HCT116 (cell line): ENCODE results near the gene ORMDL3. TPM values are rescaled to one million over a fixed set of nuclear protein-coding genes. Genes with fewer than 3 reads are reported as not detected.

Experiments used
- ATAC-seq: fragments of 200-7000 bp; cut with Tn5 transposase; 2 replicates; pipeline ENCODE4 v1.9.1; 2020; ENCODE audit warnings: mild to moderate bottlenecking, moderate library complexity
- BruUV-seq: library from RNA; stranded (reverse); fragments of 400-500 nt; replicated peaks from 2 replicates; lab custom pipeline; 2021; lab: Mats Ljungman, UMichigan
- CTCF ChIA-PET: fragments of 300-600 bp; sonication (Branson Sonifier 250); formaldehyde crosslinking; loops from one replicate; lab custom pipeline; 2021; ENCODE audit warnings: antibody characterized with exemption; lab: Charles Lee
- POLR2A ChIA-PET: fragments of 300-600, 350-600 bp; sonication (Branson Sonifier 250); formaldehyde crosslinking; loops from one replicate; lab custom pipeline; 2021; ENCODE audit warnings: antibody characterized with exemption; lab: Charles Lee
- RAD21 ChIA-PET, 2 experiments: fragments of 300-600 bp; sonication (Branson Sonifier 250); formaldehyde crosslinking; loops; one replicate each; lab custom pipeline; 2023; ENCODE audit warnings: low total read pairs in 2 of 2; ENCODE audit not compliant: uncharacterized antibody in 2 of 2, unreplicated experiment in 2 of 2, low non-redundant PET in 1 of 2; lab: Charles Lee
- DNase-seq: peaks from one replicate; pipeline ENCODE4 v3.0.0-alpha.2; 2010; ENCODE audit warnings: low read depth, low spot score
- H2AFZ ChIP-seq: fragments of 200-600 bp; shearing (Covaris generic), sonication (generic); 2 replicates; pipeline ENCODE4 v1.6.1; 2017; ENCODE audit warnings: low read depth, mixed run types, mixed read lengths, antibody characterized with exemption, low read length; ENCODE audit not compliant: poor library complexity, severe bottlenecking
- H3K27ac ChIP-seq: 2 replicates; pipeline ENCODE4 v1.5.1; 2012; ENCODE audit warnings: low read depth, low read length
- H3K27me3 ChIP-seq: fragments of 200-600 bp; sonication (generic); 2 replicates; pipeline ENCODE4 v1.6.1; 2016; ENCODE audit warnings: mixed run types, low read length, mixed read lengths; ENCODE audit not compliant: insufficient read depth
- H3K36me3 ChIP-seq, 2 experiments: fragments of 200-500 bp in 1 of 2; fragments of 200-600 bp in 1 of 2; sonication (Bioruptor generic) in 1 of 2; sonication (generic) in 1 of 2; 2 replicates each; pipeline versions ENCODE4 v1.5.1 to v1.6.1; 2014 to 2016; ENCODE audit warnings: low read length in 2 of 2, inconsistent platforms in 1 of 2, mixed read lengths in 1 of 2, mixed run types in 1 of 2; ENCODE audit not compliant: insufficient read depth in 2 of 2, control insufficient read depth in 1 of 2
- H3K4me1 ChIP-seq, 2 experiments: fragments of 200-600 bp in 1 of 2; sonication (generic) in 1 of 2; 2 replicates each; pipeline versions ENCODE4 v1.5.1 to v1.6.1; 2012 to 2017; ENCODE audit warnings: low read length in 2 of 2, inconsistent platforms in 1 of 2, mild to moderate bottlenecking in 1 of 2, mixed read lengths in 1 of 2, mixed run types in 1 of 2, moderate library complexity in 1 of 2; ENCODE audit not compliant: insufficient read depth in 2 of 2, control insufficient read depth in 1 of 2
- H3K4me2 ChIP-seq: fragments of 200-600 bp; sonication (generic); 2 replicates; pipeline ENCODE4 v1.6.1; 2017; ENCODE audit warnings: mixed run types, low read length, mixed read lengths
- H3K4me3 ChIP-seq, 2 experiments: fragments of 200-600 bp in 1 of 2; sonication (generic) in 1 of 2; replicated peaks in 1 of 2; 2 replicates each; pipeline ENCODE4 v1.5.1; 2011 to 2016; ENCODE audit warnings: low read length in 2 of 2, control low read depth in 1 of 2, low read depth in 1 of 2, mild to moderate bottlenecking in 1 of 2, mixed read lengths in 1 of 2, mixed run types in 1 of 2
- H3K79me2 ChIP-seq: fragments of 200-600 bp; sonication (generic); 2 replicates; pipeline ENCODE4 v1.6.1; 2017; ENCODE audit warnings: mild to moderate bottlenecking, mixed run types, low read length, moderate library complexity, mixed read lengths; ENCODE audit not compliant: insufficient read depth
- H3K9ac ChIP-seq: fragments of 200-600 bp; sonication (generic); 2 replicates; pipeline ENCODE4 v1.6.1; 2016; ENCODE audit warnings: low read length, mixed read lengths
- H3K9me2 ChIP-seq: fragments of 200-600 bp; sonication (generic), shearing (Covaris generic); 2 replicates; pipeline ENCODE4 v1.6.1; 2017; ENCODE audit warnings: mixed run types, mild to moderate bottlenecking, moderate library complexity; ENCODE audit not compliant: insufficient read depth
- H3K9me3 ChIP-seq, 2 experiments: fragments of 200-500 bp in 1 of 2; fragments of 200-600 bp in 1 of 2; sonication (Bioruptor generic) in 1 of 2; sonication (generic) in 1 of 2; 2 replicates each; pipeline ENCODE4 v1.6.1; 2014 to 2017; ENCODE audit warnings: low read length in 2 of 2, mixed read lengths in 2 of 2, inconsistent platforms in 1 of 2, low read depth in 1 of 2, mild to moderate bottlenecking in 1 of 2, mixed run types in 1 of 2, moderate library complexity in 1 of 2; ENCODE audit not compliant: control insufficient read depth in 1 of 2, insufficient read depth in 1 of 2
- H4K20me1 ChIP-seq: fragments of 200-600 bp; sonication (generic), shearing (Covaris generic); 2 replicates; pipeline ENCODE4 v1.6.1; 2017; ENCODE audit warnings: mixed run types, mild to moderate bottlenecking, moderate library complexity; ENCODE audit not compliant: insufficient read depth
- ATF3 ChIP-seq: IDR thresholded peaks from 2 replicates; pipeline ENCODE4 v1.6.1; 2012
- CBX3 ChIP-seq: IDR thresholded peaks from 2 replicates; pipeline ENCODE4 v1.6.1; 2012; ENCODE audit warnings: low read depth
- CEBPB ChIP-seq: IDR thresholded peaks from 2 replicates; pipeline ENCODE4 v1.6.1; 2012; ENCODE audit warnings: low read depth
- CTCF ChIP-seq, 3 experiments: fragments of 200-600 bp in 1 of 3; sonication (generic) in 1 of 3; IDR thresholded peaks in 2 of 3; conservative IDR thresholded peaks in 1 of 3; 2 replicates each; pipeline ENCODE4 v1.5.1; 2012 to 2017; ENCODE audit warnings: low read depth in 2 of 3, low read length in 2 of 3, antibody characterized with exemption in 1 of 3, borderline replicate concordance in 1 of 3, control low read depth in 1 of 3, mild to moderate bottlenecking in 1 of 3, mixed read lengths in 1 of 3, mixed run types in 1 of 3, moderate library complexity in 1 of 3; ENCODE audit not compliant: insufficient read depth in 1 of 3
- EGR1 ChIP-seq: IDR thresholded peaks from 2 replicates; pipeline ENCODE4 v1.6.1; 2012; ENCODE audit warnings: low read depth
- ELF1 ChIP-seq: IDR thresholded peaks from 2 replicates; pipeline ENCODE4 v1.6.1; 2012; ENCODE audit warnings: low read depth, borderline replicate concordance
- EZH2 ChIP-seq: fragments of 200-600 bp; sonication (generic); IDR thresholded peaks from 2 replicates; pipeline ENCODE4 v1.6.1; 2017; ENCODE audit warnings: antibody characterized with exemption, mixed run types
- EZH2phosphoT487 ChIP-seq: fragments of 200-600 bp; IDR thresholded peaks from 2 replicates; pipeline ENCODE4 v1.6.1; 2018; ENCODE audit warnings: antibody characterized with exemption, borderline replicate concordance
- FOSL1 ChIP-seq: IDR thresholded peaks from 2 replicates; pipeline ENCODE4 v1.6.1; 2012; ENCODE audit warnings: low read depth
- POLR2AphosphoS5 ChIP-seq: IDR thresholded peaks from 2 replicates; pipeline ENCODE4 v1.6.1; 2011; ENCODE audit warnings: mild to moderate bottlenecking, low read depth, low read length, moderate library complexity
- RAD21 ChIP-seq: IDR thresholded peaks from 2 replicates; pipeline ENCODE4 v1.6.1; 2012; ENCODE audit warnings: low read depth, mild to moderate bottlenecking
- REST ChIP-seq: IDR thresholded peaks from 2 replicates; pipeline ENCODE4 v1.6.1; 2012; ENCODE audit warnings: low read depth
- SIN3A ChIP-seq: IDR thresholded peaks from 2 replicates; pipeline ENCODE4 v1.6.1; 2012; ENCODE audit warnings: low read depth
- SP1 ChIP-seq: IDR thresholded peaks from 2 replicates; pipeline ENCODE4 v1.6.1; 2012; ENCODE audit warnings: low read depth
- YY1 ChIP-seq: IDR thresholded peaks from 2 replicates; pipeline ENCODE4 v1.6.1; 2011; ENCODE audit warnings: low read length, low read depth, moderate library complexity, mild to moderate bottlenecking; ENCODE audit not compliant: insufficient replicate concordance; ENCODE audit errors: extremely low read depth
- ZBTB33 ChIP-seq: IDR thresholded peaks from 2 replicates; pipeline ENCODE4 v1.6.1; 2011; ENCODE audit warnings: mild to moderate bottlenecking, low read length, moderate library complexity; ENCODE audit not compliant: insufficient replicate concordance; ENCODE audit errors: extremely low read depth
- ZNF274 ChIP-seq: fragments of 200-500 bp; sonication (Bioruptor generic); IDR thresholded peaks from 2 replicates; pipeline ENCODE4 v1.6.1; 2014; ENCODE audit warnings: mild to moderate bottlenecking, low read depth, low read length, inconsistent platforms
- intact Hi-C: fragments of 100-400 bp; cut with micrococcal nuclease; formaldehyde crosslinking; loops from 2 replicates; pipeline ENCODE4 v1.10.0; 2022
- total RNA-seq: library from RNA; stranded (reverse); gene quantifications from one replicate; pipeline ENCODE4 v1.2.1, GENCODE V29; 2021; ENCODE audit not compliant: unreplicated experiment

The ORMDL3 gene
- total RNA-seq, 1 experiment from 2014 or later: 46.9 TPM

- Histone ChIP-seq H3K4me1 (no peaks in the 10 kb centered on the region), H2AFZ (no peak overlapping the region), H3K36me3 (peaks cover 0 to 3% of the 10 kb centered on the region in 2 experiments; a peak in 1 of 4 replicates), H3K9me3 (no peaks in the 10 kb centered on the region), H3K9ac (no peak overlapping the region), H3K27me3 (no peaks in the 10 kb centered on the region), H3K79me2 (no peaks in the 10 kb centered on the region), H3K4me2 (no peak overlapping the region), H3K4me3 (no peak overlapping the region), H3K27ac (no peak overlapping the region), H3K9me2 (no peaks in the 10 kb centered on the region), H4K20me1 (no peaks in the 10 kb centered on the region)
- intact Hi-C loops: no loop called here
- RAD21 ChIA-PET: no interaction called here
- ATAC-seq: no peak
- CTCF ChIA-PET: no interaction called here
- DNase-seq: no peak
- BruUV-seq: no TSS peak
- POLR2A ChIA-PET: no interaction called here
- TF ChIP-seq REST (no peak), CBX3 (no peak), FOSL1 (no peak), ZBTB33 (no peak), EZH2 (no peak), SP1 (no peak), ZNF274 (no peak), POLR2AphosphoS5 (no peak), EGR1 (no peak), ELF1 (no peak), RAD21 (no peak), SIN3A (no peak), ATF3 (no peak), EZH2phosphoT487 (no peak), YY1 (no peak), CTCF (IDR thresholded peaks at IDR 0.05 in 2 of 3, conservative IDR thresholded peaks at IDR 0.05 in 1 of 3; ENCODE audit: borderline replicate concordance in 1 of 3, insufficient read depth in 1 of 3, low read depth in 2 of 3, low read length in 2 of 3) (no peak), CEBPB (no peak)
- TF ChIP-seq, all 23 proteins: peak for 0
Measured at GRCh38 chr17:39908789-39909352, 18.5 kb downstream of the ORMDL3 start.
